H9 (cell line): ENCODE results near the gene BTNL8. TPM values are rescaled to one million over a fixed set of nuclear protein-coding genes. Genes with fewer than 3 reads are reported as not detected.
"Not testable (repeated sequence)": the region's sequence is repeated elsewhere in the genome, so short reads cannot be mapped to it uniquely, and the experiment has no call there.

ENCODE experiments used
- DNase-seq: peaks from one replicate; pipeline ENCODE4 v3.0.0-alpha.2; 2017
- H2AFZ ChIP-seq: one replicate; pipeline ENCODE4 v1.6.1; 2013; ENCODE audit warnings: mild to moderate bottlenecking, low read length, control low read depth, moderate library complexity
- H2AK5ac ChIP-seq: 2 replicates; pipeline ENCODE4 v1.6.1; 2013; ENCODE audit warnings: low read length, control low read depth, mixed read lengths; ENCODE audit not compliant: insufficient read length
- H2BK120ac ChIP-seq: one replicate; pipeline ENCODE4 v1.6.1; 2013; ENCODE audit warnings: low read depth, mild to moderate bottlenecking, low read length, control low read depth, inconsistent platforms; ENCODE audit not compliant: poor library complexity, severe bottlenecking
- H2BK12ac ChIP-seq: 2 replicates; pipeline ENCODE4 v1.6.1; 2013; ENCODE audit warnings: low read length, control low read depth, mixed read lengths, low read depth; ENCODE audit not compliant: insufficient read length
- H2BK15ac ChIP-seq: 2 replicates; pipeline ENCODE4 v1.6.1; 2013; ENCODE audit warnings: low read depth, low read length, control low read depth
- H2BK20ac ChIP-seq: one replicate; pipeline ENCODE4 v1.6.1; 2013; ENCODE audit warnings: low read depth, mild to moderate bottlenecking, low read length, control low read depth, inconsistent platforms; ENCODE audit not compliant: poor library complexity, severe bottlenecking
- H2BK5ac ChIP-seq: 2 replicates; pipeline ENCODE4 v1.6.1; 2013; ENCODE audit warnings: low read length, control low read depth, mixed read lengths; ENCODE audit not compliant: insufficient read length
- H3K14ac ChIP-seq: 2 replicates; pipeline ENCODE4 v1.6.1; 2013; ENCODE audit warnings: low read length, control low read depth; ENCODE audit not compliant: insufficient read depth
- H3K18ac ChIP-seq: 2 replicates; pipeline ENCODE4 v1.6.1; 2013; ENCODE audit warnings: low read depth, mild to moderate bottlenecking, mixed read lengths, low read length, control low read depth; ENCODE audit not compliant: insufficient read length
- H3K23ac ChIP-seq: 2 replicates; pipeline ENCODE4 v1.6.1; 2013; ENCODE audit warnings: low read length, control low read depth, mixed read lengths, low read depth; ENCODE audit not compliant: insufficient read length
- H3K23me2 ChIP-seq: 2 replicates; pipeline ENCODE4 v1.6.1; 2013; ENCODE audit warnings: low read depth, mild to moderate bottlenecking, mixed read lengths, low read length, control low read depth; ENCODE audit not compliant: insufficient read length, poor library complexity, severe bottlenecking
- H3K27ac ChIP-seq: 2 replicates; pipeline ENCODE4 v1.5.1; 2013; ENCODE audit warnings: low read length, control low read depth, mixed read lengths, low read depth; ENCODE audit not compliant: insufficient read length
- H3K27me3 ChIP-seq: 2 replicates; pipeline ENCODE4 v1.6.1; 2013; ENCODE audit warnings: low read length, control low read depth, inconsistent platforms; ENCODE audit not compliant: insufficient read depth
- H3K4ac ChIP-seq: 2 replicates; pipeline ENCODE4 v1.6.1; 2013; ENCODE audit warnings: low read depth, mild to moderate bottlenecking, control low read depth, inconsistent platforms, low read length, moderate library complexity
- H3K4me1 ChIP-seq: 2 replicates; pipeline ENCODE4 v1.6.1; 2013; ENCODE audit warnings: low read length, control low read depth, inconsistent platforms; ENCODE audit not compliant: insufficient read depth
- H3K4me2 ChIP-seq: 2 replicates; pipeline ENCODE4 v1.6.1; 2013; ENCODE audit warnings: low read length, control low read depth, mixed read lengths; ENCODE audit not compliant: insufficient read length, insufficient read depth
- H3K56ac ChIP-seq: 2 replicates; pipeline ENCODE4 v1.6.1; 2013; ENCODE audit warnings: low read depth, mild to moderate bottlenecking, mixed read lengths, low read length, control low read depth; ENCODE audit not compliant: insufficient read length
- H3K79me1 ChIP-seq: 2 replicates; pipeline ENCODE4 v1.6.1; 2013; ENCODE audit warnings: low read depth, mild to moderate bottlenecking, moderate library complexity, low read length, control low read depth, inconsistent platforms; ENCODE audit not compliant: insufficient read depth, poor library complexity, severe bottlenecking
- H3K79me2 ChIP-seq: 2 replicates; pipeline ENCODE4 v1.6.1; 2013; ENCODE audit warnings: low read length, control low read depth, inconsistent platforms; ENCODE audit not compliant: insufficient read depth
- H3K9ac ChIP-seq: 2 replicates; pipeline ENCODE4 v1.6.1; 2013; ENCODE audit warnings: low read length, control low read depth, mixed read lengths; ENCODE audit not compliant: insufficient read length; ENCODE audit errors: extremely low read depth
- H3K9me3 ChIP-seq: one replicate; pipeline ENCODE4 v1.6.1; 2013; ENCODE audit warnings: low read depth, low read length, inconsistent platforms; ENCODE audit not compliant: control insufficient read depth
- H3T11ph ChIP-seq: one replicate; pipeline ENCODE4 v1.6.1; 2013; ENCODE audit warnings: mild to moderate bottlenecking, low read length, control low read depth, inconsistent platforms
- H4K20me1 ChIP-seq: one replicate; pipeline ENCODE4 v1.6.1; 2013; ENCODE audit not compliant: control insufficient read depth, insufficient read length, insufficient read depth
- H4K5ac ChIP-seq: 2 replicates; pipeline ENCODE4 v1.6.1; 2013; ENCODE audit warnings: low read depth, mild to moderate bottlenecking, mixed read lengths, low read length, control low read depth; ENCODE audit not compliant: insufficient read length
- H4K8ac ChIP-seq: replicated peaks from 2 replicates; pipeline ENCODE4 v1.6.1; 2013; ENCODE audit warnings: low read length, control low read depth, mixed read lengths, low read depth; ENCODE audit not compliant: insufficient read length
- H4K91ac ChIP-seq: 2 replicates; pipeline ENCODE4 v1.6.1; 2013; ENCODE audit warnings: low read depth, mild to moderate bottlenecking, moderate library complexity, mixed read lengths, low read length, control low read depth; ENCODE audit not compliant: insufficient read length
- H3K27ac Mint-ChIP-seq, 3 experiments: 2 replicates in 2 of 3; 3 replicates in 1 of 3; pipeline ENCODE4 v1.8.0; 2020 to 2021; ENCODE audit warnings: mixed read lengths in 3 of 3, mild to moderate bottlenecking in 1 of 3, moderate library complexity in 1 of 3
- H3K27me3 Mint-ChIP-seq: 2 replicates; pipeline ENCODE4 v1.8.0; 2021; ENCODE audit warnings: low read depth, mild to moderate bottlenecking, moderate library complexity, mixed read lengths
- H3K36me3 Mint-ChIP-seq, 3 experiments: 2 replicates in 2 of 3; 3 replicates in 1 of 3; pipeline ENCODE4 v1.8.0; 2020 to 2021; ENCODE audit warnings: low read depth in 3 of 3, mixed read lengths in 3 of 3; ENCODE audit not compliant: insufficient read depth in 1 of 3
- H3K4me1 Mint-ChIP-seq, 2 experiments: 2 replicates each; pipeline ENCODE4 v1.8.0; 2020; ENCODE audit warnings: mixed read lengths in 2 of 2
- H3K4me3 Mint-ChIP-seq, 2 experiments: 2 replicates in 1 of 2; 3 replicates in 1 of 2; pipeline ENCODE4 v1.8.0; 2020 to 2021; ENCODE audit warnings: mild to moderate bottlenecking in 2 of 2, mixed read lengths in 2 of 2, moderate library complexity in 1 of 2
- H3K9me3 Mint-ChIP-seq, 2 experiments: 2 replicates in 1 of 2; 3 replicates in 1 of 2; pipeline ENCODE4 v1.8.0; 2020; ENCODE audit warnings: mild to moderate bottlenecking in 2 of 2, mixed read lengths in 2 of 2, moderate library complexity in 1 of 2
- CTCF ChIP-seq: fragments of 200-600 bp; sonication (generic); conservative IDR thresholded peaks from 3 replicates; pipeline ENCODE4 v1.8.0; 2021; ENCODE audit warnings: antibody characterized with exemption, mild to moderate bottlenecking
- WGBS: extraction: QIAGEN DNeasy Blood & Tissue Kit; methylation state at CpG from one replicate; pipeline ENCODE4 v1.1.7; 2013; ENCODE audit warnings: missing lambda C conversion rate, low lambda C conversion rate, mixed read lengths; ENCODE audit not compliant: insufficient read length; ENCODE audit errors: extremely low coverage; 5-methylcytosine and 5-hydroxymethylcytosine counted together
- total RNA-seq: library from RNA; stranded (reverse); gene quantifications from 2 replicates; pipeline ENCODE4 v1.2.1, GENCODE V29; 2021

The BTNL8 gene
- total RNA-seq, 1 experiment from 2014 or later = 0.13 TPM

GRCh38 chr5:180875860-180876426 lies 23.0 kb upstream of the BTNL8 start:
- H3K4me2 ChIP-seq = no peak overlapping the region
- H4K5ac ChIP-seq = no peak overlapping the region
- H2BK12ac ChIP-seq = no peak overlapping the region
- no peak overlapping the region for H2BK15ac ChIP-seq
- no peaks in the 10 kb centered on the region for H3K23me2 ChIP-seq
- H3K27ac ChIP-seq = no peak overlapping the region
- H2AK5ac ChIP-seq = no peak overlapping the region
- H3T11ph ChIP-seq = no peak overlapping the region
- H3K14ac ChIP-seq = no peak overlapping the region
- H2AFZ ChIP-seq = no peak overlapping the region
- no peak overlapping the region for H3K56ac ChIP-seq
- H4K8ac ChIP-seq = no peak overlapping the region
- no peak overlapping the region for H2BK20ac ChIP-seq
- no peak overlapping the region for H2BK5ac ChIP-seq
- no peak overlapping the region for H3K23ac ChIP-seq
- no peaks in the 10 kb centered on the region for H3K27me3 ChIP-seq
- no peaks in the 10 kb centered on the region for H3K79me1 ChIP-seq
- no peak overlapping the region for H3K4me3 Mint-ChIP-seq
- H4K91ac ChIP-seq = no peak overlapping the region
- peaks cover 13 to 20% of the 10 kb centered on the region in 2 experiments for H3K4me1 Mint-ChIP-seq
- no CpG with 5 or more reads among the region's 10 CpGs for WGBS
- H3K4me1 ChIP-seq = no peaks in the 10 kb centered on the region; the same call in 1 of the 2 replicates
- H3K27ac Mint-ChIP-seq = no peak overlapping the region
- no peak overlapping the region for H2BK120ac ChIP-seq
- H3K9me3 ChIP-seq = no peaks in the 10 kb centered on the region
- DNase-seq = no peak
- H3K27me3 Mint-ChIP-seq = peaks cover 2% of the 10 kb centered on the region; the same call in 1 of the 2 replicates
- H3K9ac ChIP-seq = no peak overlapping the region
- H3K79me2 ChIP-seq = no peaks in the 10 kb centered on the region
- H4K20me1 ChIP-seq = no peaks in the 10 kb centered on the region
- no peaks in the 10 kb centered on the region; a peak in 1 of 7 replicates for H3K36me3 Mint-ChIP-seq
- no peak overlapping the region for H3K18ac ChIP-seq
- H3K4ac ChIP-seq = no peak overlapping the region
- TF ChIP-seq CTCF = no peak
- no peaks in the 10 kb centered on the region; a peak in 2 of 5 replicates for H3K9me3 Mint-ChIP-seq

GRCh38 chr5:180885845-180886529 lies 13.0 kb upstream of the BTNL8 start:
- H3K23me2 ChIP-seq, H3K56ac ChIP-seq, H3K27ac Mint-ChIP-seq, H3K27ac ChIP-seq, H3K4me1 ChIP-seq, H2BK120ac ChIP-seq, H3K79me2 ChIP-seq, H2BK15ac ChIP-seq, H3K36me3 Mint-ChIP-seq, H3T11ph ChIP-seq, H4K91ac ChIP-seq, H4K20me1 ChIP-seq, H3K4me1 Mint-ChIP-seq, H3K23ac ChIP-seq, H3K79me1 ChIP-seq, H3K4me3 Mint-ChIP-seq, H2AFZ ChIP-seq, H2BK20ac ChIP-seq, H3K9ac ChIP-seq, H3K18ac ChIP-seq, H3K27me3 ChIP-seq, H3K14ac ChIP-seq, H2BK12ac ChIP-seq, H3K4ac ChIP-seq, H3K4me2 ChIP-seq, H2BK5ac ChIP-seq, H3K9me3 ChIP-seq, H4K5ac ChIP-seq, H2AK5ac ChIP-seq, H4K8ac ChIP-seq: not testable (repeated sequence)
- Mint-ChIP-seq H3K27me3 (peaks cover 52% of the 10 kb centered on the region), H3K9me3 (peaks cover 11 to 25% of the 10 kb centered on the region in 2 experiments; a peak in 4 of 5 replicates)
- peak; percentile 77 for DNase-seq
- WGBS = no CpG with 5 or more reads among the region's 11 CpGs
